Left lung (tissue), 10 donors: ENCODE results near the gene CREBBP. TPM values are rescaled to one million over a fixed set of nuclear protein-coding genes. Genes with fewer than 3 reads are reported as not detected.

Source experiments
- ATAC-seq: fragments of 200-7000 bp; cut with Tn5 transposase; one replicate; pipeline ENCODE4 v1.9.1; 2020; ENCODE audit warnings: moderate library complexity
- DNase-seq, 4 donors: peaks; one replicate each; pipeline ENCODE4 v3.0.0-alpha.2; 2013 to 2020
- H3K27ac ChIP-seq, 2 donors: fragments of 200-600 bp; sonication (generic) in 1 of 2; one replicate each; pipeline versions ENCODE4 v1.5.0 to v1.8.0; 2020 to 2021
- H3K27me3 ChIP-seq, 2 donors: fragments of 200-600 bp; sonication (generic) in 1 of 2; one replicate each; pipeline versions ENCODE4 v1.5.0 to v1.8.0; 2020 to 2021
- H3K36me3 ChIP-seq, 2 donors: fragments of 200-600 bp; sonication (generic) in 1 of 2; one replicate each; pipeline versions ENCODE4 v1.5.0 to v1.8.0; 2020 to 2021
- H3K4me1 ChIP-seq, 2 donors: fragments of 200-600 bp; one replicate each; pipeline ENCODE4 v1.8.0; 2021
- H3K4me3 ChIP-seq, 2 donors: fragments of 200-600 bp; sonication (generic) in 1 of 2; one replicate each; pipeline versions ENCODE4 v1.5.0 to v1.8.0; 2020 to 2021; ENCODE audit warnings: mild to moderate bottlenecking in 1 of 2
- H3K9me3 ChIP-seq, 2 donors: fragments of 200-600 bp; sonication (generic) in 1 of 2; one replicate each; pipeline versions ENCODE4 v1.5.0 to v1.8.0; 2020 to 2021
- CTCF ChIP-seq, 2 donors: fragments of 200-600 bp; sonication (generic) in 1 of 2; IDR thresholded peaks; one replicate each; pipeline versions ENCODE4 v1.5.0 to v1.8.0; 2021; ENCODE audit warnings: antibody characterized with exemption in 2 of 2
- intact Hi-C, 2 donors: fragments of 100-400 bp; cut with DNase I; formaldehyde crosslinking; loops; one replicate each; pipeline versions ENCODE4 v1.11.2 to v1.14.2; 2022
- polyA plus RNA-seq, 6 donors: library from polyadenylated mRNA; unstranded; fragments of 120-200 nt; gene quantifications; one replicate each; pipeline ENCODE4 v1.2.1, GENCODE V29; 2013; ENCODE audit not compliant: insufficient read length in 6 of 6
- total RNA-seq, 2 donors: library from RNA; stranded (reverse); fragmentation: NEBNext Ultra II Directional; extraction: Animal tissue kit (Norgen Biotek cat#: 25700); gene quantifications; one replicate each; pipeline ENCODE4 v1.2.1, GENCODE V29; 2021
- donor health status: DM: no; HTN: yes; CAD: no.
- donor health status: DM: no; HTN: no; CAD: no.

The CREBBP gene
- total and polyA plus RNA-seq, 8 donors, result 48.3 to 112 (median 104) TPM

- TF ChIP-seq CTCF (IDR thresholded peaks at IDR 0.05), result no peak
- DNase-seq (no peak), ATAC-seq (no peak)
- no peak overlapping the region for H3K4me3 ChIP-seq
- no peaks in the 10 kb centered on the region for H3K4me1 ChIP-seq
- peaks cover 0 to 69% of the 10 kb centered on the region in 2 donors for H3K36me3 ChIP-seq
- H3K9me3 ChIP-seq, result no peaks in the 10 kb centered on the region
- intact Hi-C loops, result no loop called here
- H3K27me3 ChIP-seq, result no peaks in the 10 kb centered on the region
- H3K27ac ChIP-seq, result no peak overlapping the region
Measured at GRCh38 chr16:3782566-3782965, 97.9 kb downstream of the CREBBP start.

- ATAC-seq (no peak), DNase-seq (no peak)
- intact Hi-C loops, result no loop called here
- H3K9me3 ChIP-seq, result no peaks in the 10 kb centered on the region
- no peak overlapping the region for H3K4me3 ChIP-seq
- TF ChIP-seq CTCF (IDR thresholded peaks at IDR 0.05), result no peak
- no peaks in the 10 kb centered on the region for H3K27me3 ChIP-seq
- no peaks in the 10 kb centered on the region for H3K4me1 ChIP-seq
- no peak overlapping the region for H3K27ac ChIP-seq
- H3K36me3 ChIP-seq, result peaks cover 0 to 73% of the 10 kb centered on the region in 2 donors
Measured at GRCh38 chr16:3781421-3781820, 99.1 kb downstream of the CREBBP start.

GRCh38 chr16:3780570-3780969, 99.9 kb downstream of the CREBBP start:
- intact Hi-C loops, result no loop called here
- Histone ChIP-seq H3K9me3 (no peaks in the 10 kb centered on the region), H3K4me1 (no peaks in the 10 kb centered on the region), H3K27me3 (no peaks in the 10 kb centered on the region), H3K4me3 (no peak overlapping the region), H3K36me3 (peaks cover 0 to 77% of the 10 kb centered on the region in 2 donors), H3K27ac (no peak overlapping the region)
- ATAC-seq (no peak), DNase-seq (no peak)
- TF ChIP-seq CTCF (IDR thresholded peaks at IDR 0.05), result no peak

GRCh38 chr16:3776316-3776715, 104.2 kb downstream of the CREBBP start:
- peak; percentile 93 for ATAC-seq
- intact Hi-C loops, result no loop called here
- peaks cover 0 to 12% of the 10 kb centered on the region in 2 donors for H3K4me1 ChIP-seq

GRCh38 chr16:3774819-3775218, 105.7 kb downstream of the CREBBP start:
- intact Hi-C loops, result no loop called here

More at GRCh38 chr16:3776316-3776715, 104.2 kb downstream of the CREBBP start:
- Histone ChIP-seq H3K36me3 (peaks cover 0 to 98% of the 10 kb centered on the region in 2 donors), H3K4me3 (no peak overlapping the region), H3K9me3 (no peaks in the 10 kb centered on the region), H3K27ac (no peak overlapping the region), H3K27me3 (no peaks in the 10 kb centered on the region)
- DNase-seq, result peak in 1 of 4 donors; percentile 82
- no peak for TF ChIP-seq CTCF (IDR thresholded peaks at IDR 0.05)

More at GRCh38 chr16:3774819-3775218, 105.7 kb downstream of the CREBBP start:
- Histone ChIP-seq H3K27me3 (no peaks in the 10 kb centered on the region), H3K4me1 (peaks cover 0 to 12% of the 10 kb centered on the region in 2 donors), H3K27ac (no peak overlapping the region), H3K9me3 (no peaks in the 10 kb centered on the region), H3K36me3 (peaks cover 0 to 96% of the 10 kb centered on the region in 2 donors), H3K4me3 (no peak overlapping the region)
- ATAC-seq (no peak), DNase-seq (no peak)
- no peak for TF ChIP-seq CTCF (IDR thresholded peaks at IDR 0.05)
